SK-N-MC (cell line): ENCODE results near the gene KLRK1.
"Not testable (repeated sequence)": the region's sequence is repeated elsewhere in the genome, so short reads cannot be mapped to it uniquely, and the experiment has no call there.

Experiments used
- DNase-seq: peaks from one replicate; pipeline ENCODE4 v3.0.0-alpha.2; 2011; ENCODE audit warnings: low read depth, low spot score
- H3K27ac ChIP-seq: fragments of 200-600 bp; sonication (generic); 2 replicates; pipeline ENCODE4 v1.5.1; 2016; ENCODE audit warnings: mixed run types
- H3K36me3 ChIP-seq: fragments of 200-600 bp; sonication (generic); 2 replicates; pipeline ENCODE4 v1.6.1; 2017; ENCODE audit warnings: antibody characterized with exemption, low read length, mixed read lengths; ENCODE audit not compliant: insufficient read depth
- H3K4me3 ChIP-seq: fragments of 200-600 bp; sonication (generic); 2 replicates; pipeline ENCODE4 v1.5.1; 2016
- H3K9ac ChIP-seq: fragments of 200-600 bp; sonication (generic); 2 replicates; pipeline ENCODE4 v1.8.0; 2017; ENCODE audit warnings: mixed run types, mixed read lengths; ENCODE audit not compliant: insufficient read length
- H3K9me3 ChIP-seq: fragments of 200-600 bp; sonication (generic); 2 replicates; pipeline ENCODE4 v1.6.1; 2017; ENCODE audit warnings: low read depth, mild to moderate bottlenecking, antibody characterized with exemption, low read length, moderate library complexity, mixed read lengths
- EZH2 ChIP-seq: fragments of 200-600 bp; sonication (generic); IDR thresholded peaks from one replicate; pipeline ENCODE4 v1.6.1; 2017; ENCODE audit warnings: antibody characterized with exemption
- FOXP2 ChIP-seq: optimal IDR thresholded peaks from 2 replicates; pipeline ENCODE3; 2011; ENCODE audit warnings: mild to moderate bottlenecking, moderate library complexity; ENCODE audit not compliant: insufficient read depth; ENCODE audit errors: extremely low read length, control extremely low read depth
- POLR2AphosphoS5 ChIP-seq: IDR thresholded peaks from 2 replicates; pipeline ENCODE4 v1.6.1; 2012; ENCODE audit warnings: mild to moderate bottlenecking, low read depth, low read length, borderline replicate concordance

KLRK1 gene

DNA sequence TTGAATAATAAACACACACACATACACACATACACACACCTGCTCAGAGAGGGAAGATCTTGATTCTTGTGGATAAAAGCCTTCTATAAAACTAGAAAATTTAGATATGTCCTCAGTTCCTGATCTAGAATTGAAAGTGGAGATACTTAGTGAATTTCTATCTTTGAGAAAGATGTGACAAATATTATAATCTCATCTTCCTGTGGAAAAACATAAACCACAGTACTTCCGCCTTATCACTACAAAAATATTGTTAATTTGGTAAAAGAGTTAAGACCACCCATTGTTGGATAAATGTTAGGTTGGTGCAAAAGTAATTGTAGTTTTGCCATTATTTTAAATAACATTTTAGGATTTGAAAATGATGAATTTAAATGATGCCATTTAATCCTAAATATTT lies at the start of gene KLRK1:
Gene KLRK1 (minus strand): TSS at position 138 of the 400 bp plus-strand sequence. CDS start 1,231 bp downstream, outside the sequence.
- TF ChIP-seq POLR2AphosphoS5 (no peak), EZH2 (no peak), FOXP2 (no peak)
- H3K36me3 ChIP-seq = no peaks in the 10 kb centered on the region
- DNase-seq = no peak
- H3K27ac ChIP-seq = no peak within 1 kb of the TSS
- no peak within 1 kb of the TSS for H3K4me3 ChIP-seq
- no peaks in the 10 kb centered on the region for H3K9me3 ChIP-seq
- H3K9ac ChIP-seq = no peak within 1 kb of the TSS

DNA sequence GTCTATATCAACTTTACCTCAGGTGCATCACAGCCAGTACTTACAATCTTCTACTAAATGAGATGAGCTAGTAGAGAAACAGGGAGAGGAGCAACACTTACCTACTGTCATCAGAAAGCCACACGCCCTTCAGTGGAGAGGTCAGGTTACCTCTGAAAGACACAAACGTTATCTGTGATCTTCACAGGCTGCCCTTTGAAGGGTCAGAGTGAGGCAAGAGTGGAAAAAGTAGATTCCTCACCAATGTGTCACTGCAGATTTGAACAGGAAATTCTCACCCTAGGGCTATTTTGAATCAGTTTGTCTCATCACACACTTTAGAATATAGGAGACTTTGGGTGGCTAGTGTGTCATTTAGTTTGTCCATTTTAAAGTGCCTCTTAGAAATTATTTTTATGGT lies 47.8 kb upstream of the KLRK1 start:
- H3K9me3 ChIP-seq, H3K27ac ChIP-seq, H3K9ac ChIP-seq, DNase-seq, H3K4me3 ChIP-seq, H3K36me3 ChIP-seq: not testable (repeated sequence)

- not testable (repeated sequence) for H3K27ac ChIP-seq, H3K4me3 ChIP-seq, DNase-seq, H3K9me3 ChIP-seq, H3K36me3 ChIP-seq, H3K9ac ChIP-seq
Measured at GRCh38 chr12:10435816-10436215, 46.0 kb upstream of the KLRK1 start, which contains the start of gene KLRC2. Gene KLRC2, minus strand, starts transcription at chr12:10436010. Its CDS starts 24 bp downstream, at chr12:10435986.

DNA sequence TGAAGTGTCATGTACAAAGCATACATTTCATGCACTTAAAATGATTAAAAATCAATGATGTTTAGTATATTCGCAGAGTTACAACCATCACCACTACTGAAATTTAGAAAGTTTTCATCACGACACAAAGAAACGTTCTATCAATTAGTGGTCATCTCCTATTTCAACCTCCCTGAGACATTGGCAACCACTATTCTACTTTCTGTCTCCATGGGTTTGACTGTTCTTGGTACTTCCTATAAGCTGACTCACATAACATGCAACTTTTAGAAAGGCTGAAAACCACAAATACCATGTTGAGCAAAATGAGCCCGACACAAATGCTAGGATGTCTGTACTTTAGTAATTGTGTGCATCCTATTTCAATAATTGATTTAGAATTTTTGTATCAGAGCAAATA lies 40.8 kb upstream of the KLRK1 start:
- DNase-seq, H3K9me3 ChIP-seq, H3K36me3 ChIP-seq, H3K4me3 ChIP-seq, H3K27ac ChIP-seq, H3K9ac ChIP-seq: not testable (repeated sequence)

DNA sequence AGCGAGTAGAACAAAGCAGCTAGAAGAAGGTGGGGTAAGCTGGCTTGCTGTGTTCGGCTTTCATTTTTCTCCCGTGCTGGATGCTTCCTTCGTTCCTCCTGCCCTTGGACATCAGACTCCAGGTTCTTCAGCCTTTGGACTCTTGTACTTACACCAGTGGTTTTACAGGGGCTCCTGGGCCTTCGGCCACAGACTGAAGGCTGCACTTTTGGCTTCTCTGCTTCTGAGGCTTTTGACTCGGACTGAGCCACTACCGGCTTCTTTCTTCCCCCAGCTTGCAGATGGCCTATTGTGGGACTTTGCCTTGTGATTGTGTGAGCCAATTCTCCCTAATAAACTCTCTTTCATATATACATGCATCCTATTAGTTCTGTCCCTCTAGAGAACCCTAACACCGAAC lies 36.1 kb upstream of the KLRK1 start:
- not testable (repeated sequence) for H3K9me3 ChIP-seq, H3K36me3 ChIP-seq, DNase-seq, H3K9ac ChIP-seq, H3K4me3 ChIP-seq, H3K27ac ChIP-seq

- not testable (repeated sequence) for DNase-seq, H3K4me3 ChIP-seq, H3K9me3 ChIP-seq, H3K27ac ChIP-seq, H3K9ac ChIP-seq, H3K36me3 ChIP-seq
Measured at GRCh38 chr12:10424260-10424899, 34.5 kb upstream of the KLRK1 start.

GRCh38 chr12:10422159-10422558 lies 32.3 kb upstream of the KLRK1 start:
- not testable (repeated sequence) for H3K9me3 ChIP-seq, DNase-seq, H3K9ac ChIP-seq, H3K4me3 ChIP-seq, H3K27ac ChIP-seq, H3K36me3 ChIP-seq

GRCh38 chr12:10420334-10420733 lies 30.5 kb upstream of the KLRK1 start, which contains the start of gene KLRC3:
Gene KLRC3, minus strand, starts transcription at chr12:10420595. Its CDS starts 45 bp downstream, at chr12:10420550.
- H3K36me3 ChIP-seq, H3K9ac ChIP-seq, H3K9me3 ChIP-seq, H3K4me3 ChIP-seq, H3K27ac ChIP-seq, DNase-seq: not testable (repeated sequence)

DNA sequence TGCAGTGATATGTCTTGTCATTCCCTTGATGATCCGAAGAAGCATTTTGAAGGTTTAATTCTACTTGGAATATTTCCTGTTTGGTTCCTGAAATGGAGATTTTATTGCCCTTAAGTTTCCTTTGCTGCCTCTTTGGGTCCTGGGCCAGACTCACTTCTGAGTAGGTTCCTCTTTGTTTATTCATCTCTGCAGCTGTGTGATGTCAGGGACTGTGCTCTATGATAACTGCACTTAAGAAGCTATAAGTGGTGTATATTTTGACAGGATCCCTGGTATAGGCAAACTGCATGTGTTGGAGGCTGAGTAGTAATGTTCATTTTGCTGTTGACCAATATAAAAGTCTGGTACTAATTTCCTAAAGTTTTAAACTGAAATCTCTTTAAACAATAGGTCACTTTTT lies 19.6 kb upstream of the KLRK1 start, which contains the start of gene KLRC4:
Gene KLRC4 (minus strand): TSS at position 366 of the 400 bp plus-strand sequence. CDS start 182 bp downstream, at position 184.
- H3K27ac ChIP-seq = no peak within 1 kb of the TSS
- peaks cover 5% of the 10 kb centered on the region; the same call in 1 of the 2 replicates for H3K9me3 ChIP-seq
- no peaks in the 10 kb centered on the region for H3K36me3 ChIP-seq
- no peak for DNase-seq
- no peak within 1 kb of the TSS for H3K9ac ChIP-seq
- H3K4me3 ChIP-seq = no peak within 1 kb of the TSS
- no peak for TF ChIP-seq POLR2AphosphoS5
- TF ChIP-seq EZH2 = no peak

DNA sequence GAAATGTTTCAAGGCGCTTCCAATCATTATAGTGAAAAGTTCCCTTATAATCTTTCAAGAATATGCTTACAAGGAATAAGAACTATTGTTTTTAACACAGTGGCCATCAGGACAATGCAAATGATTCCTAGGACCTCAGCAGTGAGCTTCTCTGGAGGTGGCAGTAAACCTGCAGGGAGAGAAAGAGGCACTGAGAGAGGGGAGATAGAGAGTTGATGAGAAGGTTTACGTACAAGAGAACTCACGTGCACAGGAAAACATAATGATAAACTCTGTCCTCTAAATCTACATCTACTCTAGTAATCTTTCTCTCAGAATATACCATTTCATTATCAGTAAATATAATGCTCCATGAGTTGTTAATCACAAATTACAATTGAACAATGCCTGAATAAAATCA lies 19.0 kb upstream of the KLRK1 start:
- no peaks in the 10 kb centered on the region for H3K36me3 ChIP-seq
- H3K9ac ChIP-seq = no peak overlapping the region
- peaks cover 5% of the 10 kb centered on the region; the same call in 1 of the 2 replicates for H3K9me3 ChIP-seq
- H3K4me3 ChIP-seq = no peak overlapping the region
- no peak for DNase-seq
- H3K27ac ChIP-seq = no peak overlapping the region
- no peak for TF ChIP-seq EZH2
- TF ChIP-seq FOXP2 = no peak
- TF ChIP-seq POLR2AphosphoS5 = no peak
